Panc1 (cell line): Measurements from ENCODE around the gene AZGP1. TPM values are rescaled to one million over a fixed set of nuclear protein-coding genes. Genes with fewer than 3 reads are reported as not detected.

Experiments
- ATAC-seq: fragments of 200-7000 bp; cut with Tn5 transposase; 2 replicates; pipeline ENCODE4 v1.9.1; 2020; ENCODE audit warnings: mild to moderate bottlenecking, moderate library complexity
- BruUV-seq: library from RNA; stranded (reverse); fragments of 400-500 nt; replicated peaks from 2 replicates; lab custom pipeline; 2021; lab: Mats Ljungman, UMichigan
- CTCF ChIA-PET: fragments of 300-600 bp; sonication (Branson Sonifier 250); formaldehyde crosslinking; loops from one replicate; lab custom pipeline; 2022; ENCODE audit warnings: antibody characterized with exemption; lab: Charles Lee
- POLR2A ChIA-PET: fragments of 300-600 bp; sonication (Branson Sonifier 250); formaldehyde crosslinking; loops from one replicate; lab custom pipeline; 2022; ENCODE audit warnings: antibody characterized with exemption; lab: Charles Lee
- DNase-seq: peaks from one replicate; pipeline ENCODE4 v3.0.0-alpha.2; 2010; ENCODE audit warnings: low read depth, low spot score
- H3K27ac ChIP-seq: 2 replicates; pipeline ENCODE4 v1.5.1; 2011; ENCODE audit warnings: mild to moderate bottlenecking, low read length, inconsistent platforms
- H3K27me3 ChIP-seq: fragments of 200-500 bp; sonication (Bioruptor generic); 2 replicates; pipeline ENCODE4 v1.6.0; 2014; ENCODE audit warnings: low read length, inconsistent platforms; ENCODE audit not compliant: control insufficient read depth, insufficient read depth
- H3K36me3 ChIP-seq: fragments of 200-500 bp; sonication (Bioruptor generic); 2 replicates; pipeline ENCODE4 v1.5.1; 2014; ENCODE audit warnings: inconsistent platforms, mild to moderate bottlenecking, low read length, moderate library complexity; ENCODE audit not compliant: control insufficient read depth, insufficient read depth
- H3K4me1 ChIP-seq: 2 replicates; pipeline ENCODE4 v1.5.1; 2011; ENCODE audit warnings: inconsistent platforms, mild to moderate bottlenecking, low read length, moderate library complexity; ENCODE audit not compliant: control insufficient read depth, insufficient read depth
- H3K4me3 ChIP-seq, 2 experiments: 2 replicates each; pipeline ENCODE4 v1.5.1; 2011 to 2012; ENCODE audit warnings: low read depth in 2 of 2, low read length in 2 of 2, mild to moderate bottlenecking in 2 of 2, inconsistent platforms in 1 of 2, moderate library complexity in 1 of 2
- H3K9me3 ChIP-seq: fragments of 200-500 bp; sonication (Bioruptor generic); 2 replicates; pipeline ENCODE4 v1.5.1; 2014; ENCODE audit warnings: low read depth, mild to moderate bottlenecking, inconsistent platforms, low read length, moderate library complexity; ENCODE audit not compliant: control insufficient read depth, insufficient read depth
- CTCF ChIP-seq: fragments of 450-650 bp; IDR thresholded peaks from 2 replicates; pipeline ENCODE4 v1.5.1; 2017; ENCODE audit warnings: mild to moderate bottlenecking
- POLR2AphosphoS5 ChIP-seq: IDR thresholded peaks from 2 replicates; pipeline ENCODE4 v1.6.1; 2012; ENCODE audit warnings: mild to moderate bottlenecking, low read depth, low read length, moderate library complexity
- REST ChIP-seq, 2 experiments: IDR thresholded peaks; 2 replicates each; pipeline ENCODE4 v1.6.1; 2011 to 2012; ENCODE audit warnings: low read depth in 2 of 2, control low read depth in 1 of 2, low read length in 1 of 2, mild to moderate bottlenecking in 1 of 2, moderate library complexity in 1 of 2; ENCODE audit not compliant: insufficient read depth in 1 of 2
- SIN3A ChIP-seq: IDR thresholded peaks from 2 replicates; pipeline ENCODE4 v1.6.1; 2012; ENCODE audit warnings: low read depth, mild to moderate bottlenecking, low read length, moderate library complexity, borderline replicate concordance; ENCODE audit not compliant: insufficient read depth
- TCF7L2 ChIP-seq: IDR thresholded peaks from 2 replicates; pipeline ENCODE4 v1.6.1; 2011; ENCODE audit warnings: mild to moderate bottlenecking, low read depth, low read length, inconsistent platforms
- in situ Hi-C: cut with HindIII; loops from 2 replicates; pipeline ENCODE4 v1.10.0; 2016; ENCODE audit warnings: low sequenced_read_pairs, low pct_unique_long_range_greater_than_20kb
- intact Hi-C: fragments of 100-400 bp; cut with micrococcal nuclease; formaldehyde crosslinking; loops from one replicate; pipeline ENCODE4 v1.10.0; 2022; ENCODE audit not compliant: unreplicated experiment
- total RNA-seq: library from RNA; stranded (reverse); gene quantifications from one replicate; pipeline ENCODE4 v1.2.1, GENCODE V29; 2021; ENCODE audit not compliant: unreplicated experiment

The AZGP1 gene
- total RNA-seq, 1 experiment from 2014 or later = 0.49 TPM

DNA sequence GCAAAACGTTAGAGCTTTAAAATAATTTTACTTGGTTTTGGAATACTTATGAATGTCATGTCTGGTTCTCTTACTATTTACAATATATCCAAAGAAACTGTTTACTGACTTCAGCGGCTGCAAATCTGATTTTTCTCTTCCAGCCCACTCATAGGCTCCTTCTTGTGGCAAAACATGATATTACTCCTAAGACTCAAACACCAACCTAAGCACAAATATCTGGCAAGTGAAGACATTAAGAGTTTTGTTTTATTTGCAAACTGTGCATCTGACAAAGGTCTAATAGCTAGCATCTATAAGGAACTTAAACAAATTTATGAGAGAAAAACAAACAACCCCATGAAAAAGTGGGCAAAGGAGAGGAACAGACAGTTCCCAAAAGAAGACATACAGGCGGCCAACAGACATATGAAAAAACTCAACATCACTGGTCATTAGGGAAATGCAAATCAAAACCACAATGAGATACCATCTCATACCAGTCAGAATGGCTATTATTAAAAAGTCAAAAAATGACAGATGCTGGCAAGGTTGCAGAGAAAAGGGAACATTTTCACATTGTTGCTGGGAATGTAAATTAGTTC lies 26.1 kb downstream of the AZGP1 start:
- intact Hi-C loops = no loop called here
- ATAC-seq = no peak
- BruUV-seq = no TSS peak
- in situ Hi-C loops = no loop called here
- no peak overlapping the region for H3K27ac ChIP-seq
- no peak for DNase-seq
- ChIA-PET CTCF (no interaction called here), POLR2A (no interaction called here)
- H3K4me3 ChIP-seq = no peak overlapping the region
- no peaks in the 10 kb centered on the region for H3K4me1 ChIP-seq
- TF ChIP-seq CTCF = peak; percentile 26; the same call in 1 of the 2 replicates
- TF ChIP-seq REST (IDR thresholded peaks at IDR 0.05; ENCODE audit: insufficient read depth in 1 of 2, low read depth in 2 of 2, low read length in 1 of 2) = no peak
- H3K9me3 ChIP-seq = no peaks in the 10 kb centered on the region
- no peaks in the 10 kb centered on the region for H3K27me3 ChIP-seq
- H3K36me3 ChIP-seq = no peaks in the 10 kb centered on the region

GRCh38 chr7:99947608-99948007 lies 28.2 kb downstream of the AZGP1 start:
- intact Hi-C loops = no loop called here
- no peak for ATAC-seq

More at GRCh38 chr7:99947608-99948007, 28.2 kb downstream of the AZGP1 start:
- no peaks in the 10 kb centered on the region; the same call in 1 of the 2 replicates for H3K27me3 ChIP-seq
- 0 out of 2 replicates have a peak, but pooled peaks cover under 1% of the 10 kb centered on the region for H3K9me3 ChIP-seq
- H3K27ac ChIP-seq = no peak overlapping the region
- POLR2A ChIA-PET = no interaction called here
- in situ Hi-C loops = no loop called here
- no TSS peak for BruUV-seq
- no peaks in the 10 kb centered on the region for H3K4me1 ChIP-seq
- TF ChIP-seq CTCF (no peak), TCF7L2 (no peak), POLR2AphosphoS5 (no peak), SIN3A (no peak), REST (IDR thresholded peaks at IDR 0.05; ENCODE audit: insufficient read depth in 1 of 2, low read depth in 2 of 2, low read length in 1 of 2) (no peak)
- H3K36me3 ChIP-seq = no peaks in the 10 kb centered on the region
- H3K4me3 ChIP-seq = no peak overlapping the region
- no peak for DNase-seq
- CTCF ChIA-PET = interaction anchor here (0.5 kb wide), 1 partner anchor 112 kb away, joined by 8 read pairs; no protein-coding TSS in a partner anchor
